ENCODE results near the gene SSNA1. TPM values are rescaled to one million over a fixed set of nuclear protein-coding genes. Genes with fewer than 3 reads are reported as not detected.

The SSNA1 gene
- total RNA-seq, 1 donor from 2014 or later = 57.3 TPM

DNA sequence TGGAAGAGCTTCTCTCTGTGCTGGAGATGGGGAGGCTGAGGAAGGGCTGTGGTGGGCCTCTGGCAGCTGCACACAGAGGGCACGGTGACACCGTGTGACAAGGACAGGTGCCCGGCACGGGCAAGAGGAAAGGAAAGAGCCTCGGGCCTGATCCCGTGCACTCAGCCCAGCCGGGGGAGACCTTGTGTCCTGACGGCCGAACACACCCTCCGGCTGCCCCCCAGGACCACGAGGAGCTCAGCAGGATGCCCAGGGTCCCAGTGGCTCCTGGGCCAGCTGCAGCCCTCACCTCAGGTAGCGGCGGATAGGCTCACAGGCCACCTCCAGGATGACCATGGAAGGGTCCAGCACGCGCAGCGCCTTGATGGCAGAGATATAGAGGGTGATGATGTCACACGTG is 5.6 kb upstream of the SSNA1 start:
- no peak for DNase-seq

DNA sequence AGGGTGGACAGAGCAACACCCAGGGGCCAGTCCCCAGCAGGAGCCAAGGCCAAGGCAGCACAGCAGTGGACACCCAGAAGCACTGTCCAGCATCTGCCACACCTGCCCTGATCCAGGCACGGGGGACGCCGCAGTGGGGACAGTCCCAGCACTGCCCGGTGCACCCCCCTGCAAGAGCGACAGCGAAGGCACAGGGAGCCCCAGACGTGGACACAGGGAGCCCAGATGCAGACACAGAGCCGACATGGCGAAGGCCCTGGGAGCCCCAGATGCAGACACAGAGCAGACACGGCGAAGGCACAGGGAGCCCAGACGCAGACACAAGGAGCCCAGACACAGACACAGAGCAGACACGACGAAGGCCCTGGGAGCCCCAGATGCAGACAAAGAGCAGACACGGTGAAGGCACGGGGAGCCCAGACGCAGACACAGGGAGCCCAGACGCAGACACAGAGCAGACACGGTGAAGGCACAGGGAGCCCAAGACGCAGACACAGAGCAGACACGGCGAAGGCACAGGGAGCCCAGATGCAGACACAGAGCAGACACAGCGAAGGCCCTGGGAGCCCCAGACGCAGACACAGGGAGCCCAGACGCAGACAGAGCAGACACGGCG is 4.4 kb upstream of the SSNA1 start:
- DNase-seq = no peak

DNA sequence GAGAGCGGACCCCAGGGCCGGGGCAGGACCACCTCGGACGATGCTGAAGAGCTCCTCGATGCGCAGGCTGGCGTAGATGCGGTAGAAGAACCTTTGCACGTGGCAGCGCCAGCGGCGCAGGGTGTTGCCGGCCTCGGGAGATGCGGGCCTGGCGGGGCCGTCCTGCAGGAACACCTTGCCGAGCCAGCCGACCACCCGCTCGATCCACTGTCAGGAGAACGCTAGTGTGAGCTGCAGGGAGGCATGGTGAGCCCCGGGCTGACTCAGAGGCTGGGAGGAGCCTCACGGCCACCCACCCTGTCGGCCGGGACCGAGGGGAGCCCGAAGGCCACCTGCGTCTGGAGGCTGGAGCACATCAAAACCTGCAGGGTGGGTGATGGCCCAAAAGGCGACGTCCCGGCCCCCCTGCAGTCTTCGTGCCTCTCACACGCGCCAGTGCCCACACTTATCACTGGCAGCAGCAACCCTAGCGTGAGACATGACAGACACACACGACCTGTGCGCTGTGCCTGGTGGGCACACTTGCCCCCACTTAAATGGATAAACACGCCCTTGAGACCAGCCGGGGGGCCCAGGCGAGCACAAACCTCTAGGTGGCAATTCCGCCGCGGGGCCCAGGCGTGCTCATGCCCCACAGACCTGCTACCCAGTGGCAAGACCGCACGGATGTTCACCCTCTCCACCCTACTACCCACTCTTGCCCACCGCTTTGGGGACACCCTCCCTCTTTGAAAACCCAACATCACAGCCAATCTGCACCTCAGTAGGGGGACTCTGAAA is 3.4 kb upstream of the SSNA1 start:
- DNase-seq = no peak

DNA sequence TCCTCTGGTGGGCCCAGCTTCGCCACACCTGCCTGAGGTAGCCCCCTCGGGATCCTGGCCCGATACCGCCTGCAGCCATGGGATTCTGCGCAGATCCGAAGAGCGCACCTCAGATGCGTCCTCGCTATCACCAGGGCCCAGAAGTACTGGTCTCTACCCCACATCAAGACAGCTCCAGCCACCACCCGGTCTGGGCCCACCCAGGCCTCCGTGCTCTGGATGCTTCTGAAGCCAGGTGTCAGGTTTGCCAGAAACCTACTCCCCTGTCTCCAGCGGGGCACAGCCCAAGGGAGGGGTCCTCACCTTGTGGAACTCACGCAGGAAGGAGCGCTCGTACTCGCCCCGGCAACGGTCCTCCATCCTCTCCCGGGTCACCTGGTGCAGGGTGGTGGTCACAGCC is 2.6 kb upstream of the SSNA1 start:
- DNase-seq = no peak

DNA sequence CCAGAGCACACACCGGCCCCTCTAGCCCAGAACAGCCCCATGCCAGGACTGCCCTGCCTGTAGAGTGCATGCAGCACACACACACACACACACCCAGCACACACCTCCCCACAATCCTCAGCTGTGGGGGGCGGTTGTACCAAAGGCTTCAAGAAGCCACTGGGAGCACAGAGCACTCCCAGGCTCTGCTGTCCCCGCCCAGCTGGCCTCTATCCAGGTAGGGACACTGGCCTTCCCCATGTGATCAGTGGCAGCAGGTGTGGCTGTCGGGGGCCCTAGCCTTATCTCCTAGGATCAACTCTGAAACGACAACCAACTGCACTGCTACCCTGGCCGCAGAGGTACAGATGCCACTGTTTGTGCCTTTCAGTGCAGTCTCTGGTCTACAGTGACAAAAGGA is 2.1 kb upstream of the SSNA1 start:
- DNase-seq = no peak

DNA sequence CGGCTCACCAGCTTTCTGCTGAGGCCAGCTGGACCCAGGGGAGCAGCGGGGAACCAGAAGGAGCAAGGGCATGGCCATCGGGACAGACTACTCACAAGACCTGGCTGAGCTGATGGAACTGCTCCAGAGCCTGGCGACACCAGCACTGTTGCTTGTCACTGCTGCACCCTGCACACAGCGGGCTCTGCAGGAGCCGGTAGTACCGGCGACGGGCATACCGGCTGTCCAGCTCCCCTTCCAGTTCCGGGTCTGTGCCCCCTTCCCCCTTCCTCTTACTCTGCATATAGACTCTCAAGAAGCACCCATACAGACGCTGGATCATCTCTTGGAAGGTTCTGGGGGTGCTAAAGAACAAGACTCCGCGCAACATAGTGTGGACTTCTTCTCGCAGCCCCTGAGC is 1.1 kb upstream of the SSNA1 start:
- DNase-seq = no peak

DNA sequence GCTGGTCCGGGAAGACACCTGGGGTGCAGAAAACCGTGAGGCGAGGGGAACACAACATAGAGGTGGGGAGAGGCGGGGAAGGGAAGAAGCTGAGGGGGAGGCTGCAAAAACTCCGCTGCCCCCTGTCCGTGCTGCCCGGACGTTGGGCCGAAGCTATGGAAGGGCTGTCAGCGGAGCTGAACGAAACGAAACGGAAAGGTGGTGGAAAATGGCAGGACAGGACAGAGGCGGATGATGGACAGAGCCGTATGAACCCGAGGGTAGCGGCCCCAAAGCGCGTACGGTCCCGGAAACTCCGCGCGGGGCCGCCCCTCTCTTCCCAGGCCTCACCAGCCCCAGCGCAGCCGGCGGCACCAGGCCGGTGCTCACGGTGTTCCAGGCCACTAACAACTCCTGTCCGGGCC is 388 bp upstream of the SSNA1 start:
- DNase-seq = no peak

DNA sequence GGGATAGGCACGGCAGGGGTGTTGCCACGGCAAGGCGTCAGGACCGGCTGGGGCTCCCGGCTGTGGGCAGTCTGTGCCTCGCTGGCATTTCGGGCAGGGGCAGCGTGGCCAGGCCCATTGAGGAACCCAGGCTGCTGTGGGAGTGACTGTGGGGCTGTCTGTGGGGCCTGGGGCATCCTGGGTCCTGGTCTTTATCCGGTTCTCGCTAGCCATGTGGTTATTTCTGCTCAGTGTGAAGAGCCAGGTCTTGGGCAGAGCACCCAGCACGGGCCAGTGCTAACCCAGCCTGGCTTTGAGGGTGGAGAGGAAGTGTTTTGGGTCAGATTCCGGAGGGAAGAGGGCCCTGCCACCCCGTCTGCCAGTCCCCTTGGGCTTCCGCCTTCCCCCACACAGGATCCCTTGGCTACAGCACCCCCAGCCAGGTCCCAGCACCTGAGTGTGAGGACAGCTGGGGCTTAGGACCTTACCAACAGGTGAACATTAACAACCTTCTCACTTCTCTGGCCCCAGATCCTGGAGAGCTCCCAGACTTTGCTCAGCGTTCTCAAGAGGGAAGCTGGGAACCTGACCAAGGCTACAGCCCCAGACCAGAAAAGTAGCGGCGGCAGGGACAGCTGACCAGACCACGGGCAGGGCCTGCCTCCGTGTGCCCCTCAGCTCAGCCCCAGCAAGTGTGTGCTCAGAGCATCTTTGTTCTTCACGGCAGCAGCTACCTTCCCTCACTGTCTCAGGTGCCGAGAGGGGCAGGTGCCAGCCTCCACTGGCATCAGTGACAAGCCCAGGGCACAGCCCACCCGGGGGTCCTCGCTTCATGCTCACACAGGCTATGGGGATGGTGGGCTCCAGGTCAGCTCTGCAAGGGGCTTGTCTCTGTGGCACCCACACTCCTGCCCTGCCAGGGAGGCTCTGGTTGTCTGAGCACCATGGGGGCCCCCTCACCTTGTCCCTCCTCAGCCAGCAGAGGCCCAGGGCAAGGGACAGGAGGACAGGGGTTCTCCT is 1.1 kb downstream of the SSNA1 start:
- DNase-seq = no peak

DNA sequence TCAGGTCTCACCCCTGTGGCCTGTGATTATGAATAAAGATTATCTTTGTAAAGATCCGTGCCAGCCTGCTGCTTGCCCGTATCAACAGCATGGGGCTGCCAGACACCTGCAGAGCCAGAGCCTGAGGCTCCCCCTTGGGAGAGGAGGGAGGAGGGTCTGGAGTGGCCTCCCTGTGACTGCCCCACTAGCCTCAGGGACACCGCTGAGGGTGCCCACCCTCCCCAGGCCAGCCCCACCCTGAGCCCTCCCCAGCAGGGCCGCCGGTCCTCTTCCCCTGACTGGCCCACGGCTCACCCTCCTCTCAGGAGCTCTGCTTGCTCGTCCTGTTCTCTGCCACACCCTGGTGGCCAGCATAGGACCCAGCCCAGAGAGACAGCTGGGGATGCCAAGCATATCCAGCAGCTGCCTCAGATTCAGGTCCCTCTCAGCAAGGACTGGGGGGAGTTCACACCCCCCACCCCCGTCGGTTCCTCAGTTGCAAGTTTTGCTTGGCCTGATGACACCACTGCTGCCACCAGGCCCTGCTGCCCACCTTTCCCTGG is 1.9 kb downstream of the SSNA1 start:
- no peak for DNase-seq

DNA sequence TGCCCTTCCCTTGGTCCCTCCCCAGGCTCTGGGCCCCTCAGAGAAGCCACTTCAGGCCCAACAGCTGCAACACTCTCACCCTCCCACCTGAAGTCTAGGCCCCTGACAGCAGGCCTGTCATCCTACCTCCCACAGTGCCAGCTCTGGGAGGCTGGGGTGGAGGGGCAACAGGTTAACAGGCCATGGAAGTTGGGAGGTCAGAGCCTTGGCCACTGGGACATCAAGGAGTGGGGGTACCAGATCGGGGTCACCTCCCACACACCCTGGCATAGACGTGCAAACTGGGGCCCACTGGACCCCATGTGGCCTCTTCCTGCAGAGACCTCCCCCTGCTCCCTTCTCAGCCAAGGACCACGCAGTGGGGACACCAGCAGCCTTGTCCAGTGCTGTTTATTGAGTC is 2.8 kb downstream of the SSNA1 start:
- DNase-seq = no peak

DNA sequence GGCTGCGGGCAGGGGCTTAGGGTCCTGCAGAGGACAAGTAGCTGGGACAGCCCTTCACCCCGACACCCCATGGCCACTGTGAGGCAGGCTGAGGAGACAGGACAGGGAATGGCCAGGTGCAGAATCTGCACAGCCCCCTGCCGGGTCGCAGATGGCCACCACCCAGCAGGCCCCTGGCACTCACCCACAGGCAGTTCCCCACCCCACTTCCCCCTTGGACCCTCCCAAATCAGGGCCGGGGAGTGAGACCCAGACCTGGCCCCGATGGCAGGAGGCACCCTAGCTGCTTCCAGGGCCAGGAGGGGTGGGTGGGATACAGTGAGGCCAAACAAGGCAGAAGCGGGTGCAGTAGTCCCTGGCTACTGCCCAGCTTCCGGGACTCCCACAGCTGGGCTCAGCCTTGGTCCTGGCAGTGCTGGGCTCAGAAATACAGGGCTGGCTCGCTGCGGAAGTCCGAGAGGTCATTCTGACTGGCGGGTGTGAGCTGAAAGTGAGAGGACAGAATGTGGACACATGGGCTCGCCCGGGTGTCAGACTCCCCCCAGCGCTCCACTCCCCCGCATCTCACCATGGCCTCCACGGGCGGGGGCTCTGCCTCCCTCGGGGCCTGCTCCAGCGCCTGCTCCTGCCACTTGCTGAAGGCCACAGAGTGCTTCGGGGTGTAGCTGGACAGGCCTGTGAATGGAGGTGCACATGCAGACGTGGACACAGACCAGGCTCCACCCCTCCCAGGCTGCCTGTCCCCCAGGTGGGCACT is 3.4 kb downstream of the SSNA1 start:
- no peak for DNase-seq

DNA sequence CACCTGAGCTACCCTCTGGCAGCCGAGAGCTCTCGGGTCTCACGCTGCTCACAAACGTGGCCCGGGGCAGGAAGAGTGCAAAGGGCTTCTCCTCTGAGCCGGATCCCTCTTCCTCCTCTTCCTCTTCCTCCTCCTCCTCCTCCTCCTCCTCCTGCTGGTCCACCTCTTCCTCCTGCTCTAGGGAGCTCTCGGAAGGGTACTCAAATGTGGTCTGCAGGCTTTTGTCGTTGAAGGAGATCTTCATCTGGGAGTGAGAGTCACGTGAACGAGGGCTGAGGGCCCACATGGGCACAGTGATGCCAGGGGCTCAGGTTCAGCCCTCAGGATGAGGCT is 3.9 kb downstream of the SSNA1 start:
- DNase-seq = no peak

DNA sequence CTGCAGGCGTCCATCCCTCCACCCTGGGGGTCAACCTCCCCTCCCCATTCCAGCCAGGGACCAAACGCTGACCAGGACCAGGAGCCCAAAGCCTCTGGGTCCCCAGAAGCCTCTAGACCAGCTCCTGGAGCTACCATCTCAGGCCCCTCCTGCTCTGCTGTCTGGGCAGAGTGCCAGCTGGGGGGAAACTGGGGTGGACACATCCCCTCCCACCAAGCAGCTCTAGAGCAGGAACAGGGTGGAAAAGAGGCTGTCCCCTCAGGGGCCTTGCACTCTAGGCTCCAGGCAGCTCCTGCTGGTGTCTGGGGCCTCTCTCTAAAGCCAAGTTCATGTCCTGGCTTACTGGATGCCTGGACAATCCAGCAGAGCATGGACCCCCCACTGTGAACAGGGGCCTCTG is 4.4 kb downstream of the SSNA1 start:
- DNase-seq = no peak

DNA sequence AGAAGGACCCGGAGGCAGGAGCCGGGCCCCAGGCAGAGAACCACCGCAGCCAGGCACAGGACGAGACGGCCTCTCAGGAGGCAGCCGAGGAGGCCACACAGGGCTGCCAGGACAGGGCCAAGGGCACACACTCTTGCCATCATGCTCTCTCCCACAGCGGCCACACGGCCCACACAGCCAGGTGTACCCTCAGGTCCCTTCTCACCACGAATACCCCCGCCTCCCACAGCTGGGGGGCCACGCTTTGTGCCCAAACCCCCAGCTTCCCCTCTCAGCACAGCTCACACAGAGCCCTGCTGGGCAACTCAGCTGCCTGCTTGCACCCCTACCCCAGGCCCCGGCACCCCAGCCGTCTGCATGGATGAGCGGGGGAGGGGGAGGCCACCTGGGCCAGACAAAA is 5.3 kb downstream of the SSNA1 start:
- no peak for DNase-seq

DNA sequence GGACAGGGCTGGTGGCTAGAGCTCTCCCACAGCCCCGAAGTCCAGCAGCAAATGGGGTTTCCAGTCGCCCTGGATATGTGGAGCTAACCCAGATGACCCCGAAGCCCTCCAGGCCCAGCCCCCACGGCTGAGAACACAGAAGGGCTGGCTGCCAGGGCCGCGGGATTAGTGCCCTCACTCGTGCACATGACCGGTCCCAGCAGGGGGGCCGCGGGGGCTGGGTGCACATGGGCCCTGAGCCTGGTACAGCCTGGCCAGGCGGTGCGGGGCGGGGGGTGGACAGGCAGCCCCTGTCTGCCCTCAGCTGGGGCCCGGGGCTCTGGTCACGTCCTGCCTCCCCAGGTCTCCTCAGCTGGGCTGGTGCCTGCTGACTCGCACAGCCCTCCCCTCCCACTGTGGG is 5.9 kb downstream of the SSNA1 start:
- no peak for DNase-seq

DNA sequence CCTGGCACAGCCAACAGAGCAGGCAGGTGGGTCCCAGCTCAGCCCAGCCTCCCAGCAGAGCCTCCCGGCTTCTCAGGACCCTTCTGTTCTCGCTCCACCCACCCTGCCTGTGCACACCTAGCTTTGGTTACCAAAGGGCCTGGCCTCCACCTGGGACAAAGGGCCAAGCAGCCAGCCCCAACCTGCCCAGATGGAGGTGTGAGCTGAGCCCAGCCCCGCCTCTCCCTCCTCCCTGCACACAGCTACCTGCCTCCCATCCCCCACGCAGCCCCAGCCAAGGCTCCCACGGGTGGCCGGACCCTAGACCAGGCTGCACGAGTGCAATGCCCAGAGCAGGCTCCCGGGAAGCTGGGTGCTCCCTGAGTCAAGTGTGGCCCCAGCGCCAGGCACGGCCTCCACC is 6.4 kb downstream of the SSNA1 start:
- no peak for DNase-seq

DNA sequence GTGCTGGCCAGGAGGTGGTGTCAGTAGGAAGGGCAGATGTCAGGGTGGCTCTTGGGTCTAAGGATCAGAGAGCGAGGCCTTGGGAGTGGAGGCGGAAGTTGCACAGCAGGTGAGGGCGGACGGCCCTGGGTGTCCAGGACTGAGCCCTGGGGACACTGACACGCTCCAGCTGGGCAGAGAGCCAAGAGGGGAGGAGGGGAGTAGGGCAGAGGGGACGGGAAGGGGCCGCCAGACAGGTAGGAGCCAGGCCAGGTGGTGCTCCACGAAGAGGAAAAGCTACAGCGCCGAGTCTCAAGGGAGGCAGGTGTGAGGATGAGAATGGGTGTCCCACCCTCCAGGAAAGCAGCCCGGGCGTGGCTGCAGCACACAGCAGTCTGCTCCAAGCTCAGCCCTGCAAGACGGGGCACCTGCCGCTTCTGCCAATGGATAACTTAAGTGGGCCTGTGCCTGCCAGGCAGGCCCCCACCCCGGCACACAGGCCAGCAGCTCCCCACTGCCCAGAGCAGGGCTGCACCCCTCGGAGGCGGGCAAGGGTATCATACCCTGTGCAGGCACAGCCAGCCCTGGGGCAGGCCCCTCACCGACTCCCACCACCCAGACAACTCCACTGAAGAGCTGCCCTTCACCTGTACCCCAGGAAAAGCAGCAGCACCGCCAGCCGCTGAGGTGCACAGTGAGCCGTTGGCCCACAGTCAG is 7.2 kb downstream of the SSNA1 start:
- no peak for DNase-seq

DNA sequence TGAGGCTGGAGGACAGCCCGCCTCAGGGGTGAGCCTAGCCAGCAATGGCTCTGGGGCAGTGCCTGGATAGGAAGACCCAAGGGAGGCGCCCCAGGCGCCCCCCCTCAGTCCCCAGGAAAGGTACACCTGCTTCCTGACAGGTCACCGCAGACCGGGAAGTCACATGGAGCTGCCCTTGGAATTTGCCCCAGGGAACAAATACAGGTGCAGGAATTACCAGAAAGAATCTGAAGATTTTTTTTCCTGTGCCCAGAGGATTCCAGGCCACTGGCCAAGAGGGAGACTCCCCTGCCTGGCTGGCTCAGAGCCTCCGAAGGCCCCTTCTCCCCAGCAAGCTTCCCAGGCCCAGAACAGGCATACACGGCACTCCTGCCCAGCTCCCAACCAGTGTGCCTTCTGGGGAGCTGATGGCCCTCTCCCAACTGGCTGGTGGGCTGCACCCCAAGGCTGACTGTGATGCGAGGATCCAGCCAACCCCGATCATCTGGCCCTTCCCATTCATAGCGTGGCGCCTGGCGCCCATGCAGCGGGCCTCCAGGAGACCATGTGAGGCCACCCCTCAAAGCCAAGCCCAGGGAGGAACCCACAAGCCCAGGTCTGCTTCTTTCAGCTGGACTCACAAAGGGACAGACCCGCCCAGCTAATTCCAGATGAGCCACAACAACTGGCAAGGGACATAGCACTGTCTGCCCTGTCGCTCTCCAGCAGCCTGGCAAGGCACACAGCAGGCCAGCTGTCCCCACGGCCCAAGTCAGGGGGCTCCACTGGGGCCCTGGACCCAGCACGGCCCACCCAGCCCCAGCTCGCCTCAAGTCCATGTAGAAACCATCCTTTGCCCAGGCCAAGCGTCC is 9.8 kb downstream of the SSNA1 start:
- no peak for DNase-seq

DNA sequence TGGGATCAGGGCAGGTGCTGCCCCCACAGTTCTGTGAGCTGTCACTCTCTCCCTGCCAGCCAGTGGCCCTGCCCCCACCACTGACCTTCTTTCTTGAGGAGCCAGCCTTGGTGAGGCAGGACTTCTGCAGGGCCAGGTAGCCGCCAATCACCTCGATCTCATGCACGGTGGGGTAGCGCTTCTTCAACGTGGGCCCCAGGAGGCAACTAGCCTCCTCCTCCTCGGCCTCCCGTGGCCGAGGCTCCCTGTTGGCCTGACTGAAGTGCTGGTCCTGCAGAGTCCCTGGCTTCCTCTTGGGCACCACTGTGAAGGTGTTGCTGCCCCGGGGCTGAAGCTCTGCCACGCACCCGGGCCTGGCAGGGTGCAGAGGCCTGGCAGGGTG is 10.4 kb downstream of the SSNA1 start:
- no peak for DNase-seq

DNA sequence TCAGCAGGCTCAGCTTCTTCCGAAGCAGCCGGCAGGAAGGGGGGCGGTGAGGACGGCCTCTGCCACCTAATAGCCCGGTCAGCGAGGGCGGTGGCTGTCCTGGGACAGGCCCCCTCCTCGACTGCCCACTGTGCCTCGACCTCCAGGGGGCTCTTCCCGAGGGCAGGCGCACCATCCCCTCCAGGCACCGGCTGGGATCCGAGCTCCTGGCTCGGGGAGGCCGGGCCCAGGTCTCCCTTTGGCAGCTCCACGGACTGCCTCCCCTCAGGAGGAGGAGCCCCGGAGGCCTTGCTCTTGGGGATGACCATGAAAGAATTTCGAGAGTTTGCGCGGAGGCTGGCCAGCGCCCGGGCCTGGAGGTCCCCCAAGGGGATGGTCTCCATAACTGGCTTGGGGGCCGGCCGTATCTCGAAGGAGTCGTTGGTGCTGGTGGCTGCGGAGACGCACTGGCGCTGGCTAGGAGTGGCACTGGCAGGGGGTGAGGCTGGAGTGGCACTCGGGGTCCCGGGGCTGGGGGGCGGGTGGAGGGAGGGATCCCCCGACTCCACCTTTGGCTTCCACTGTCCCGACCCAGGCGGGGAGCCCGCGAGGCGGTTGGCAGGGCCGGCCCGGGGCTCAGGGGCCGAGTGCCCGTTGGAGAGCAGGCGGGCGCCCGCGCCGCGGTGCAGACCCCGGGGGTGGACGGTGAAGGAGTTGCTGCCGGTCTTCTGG is 11.1 kb downstream of the SSNA1 start:
- DNase-seq = no peak
